BE2C (cell line): ENCODE measurements around the gene CHID1.

Source experiments
- DNase-seq: peaks from one replicate; pipeline ENCODE4 v3.0.0-alpha.2; 2020
- H3K27me3 ChIP-seq: fragments of 250-450 bp; sonication (Bioruptor Pico); 2 replicates; pipeline ENCODE4 v1.5.1; 2020; ENCODE audit warnings: mild to moderate bottlenecking
- H3K36me3 ChIP-seq: fragments of 250-450 bp; sonication (Bioruptor Pico); 2 replicates; pipeline ENCODE4 v1.5.1; 2020; ENCODE audit warnings: mild to moderate bottlenecking
- H3K4me1 ChIP-seq: fragments of 250-450 bp; sonication (Bioruptor Pico); 2 replicates; pipeline ENCODE4 v1.5.1; 2020
- H3K4me3 ChIP-seq: 2 replicates; pipeline ENCODE4 v1.5.1; 2011; ENCODE audit warnings: low read depth, low read length
- H3K9me3 ChIP-seq: fragments of 250-450 bp; sonication (Bioruptor Pico); 2 replicates; pipeline ENCODE4 v1.5.1; 2020
- TF ChIP-seq, protein P1 (sequence below): IDR thresholded peaks from 2 replicates; pipeline ENCODE4 v1.5.1; 2012; ENCODE audit warnings: mild to moderate bottlenecking, low read depth, low read length

Gene CHID1

DNA sequence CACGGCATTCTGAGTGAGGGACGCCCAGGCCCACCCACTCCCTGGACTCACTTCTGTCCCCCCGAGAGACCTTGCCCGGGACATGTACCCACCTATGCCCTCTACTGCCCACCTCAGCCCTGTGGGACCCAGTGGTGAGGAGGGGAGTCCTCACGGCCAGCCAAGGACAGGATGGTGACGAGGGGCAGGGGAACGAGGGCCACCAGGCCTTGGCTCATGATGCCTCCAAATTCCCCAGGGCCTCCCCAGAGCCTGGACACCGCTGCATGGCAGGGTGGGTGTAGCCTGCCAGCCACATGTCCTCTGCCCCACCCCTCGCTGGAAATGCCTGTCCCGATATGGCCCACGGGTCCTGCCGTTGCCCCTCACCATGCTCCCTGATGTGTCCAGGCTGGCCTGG is 41.8 kb downstream of the CHID1 start:
- TF ChIP-seq, protein P1, sequence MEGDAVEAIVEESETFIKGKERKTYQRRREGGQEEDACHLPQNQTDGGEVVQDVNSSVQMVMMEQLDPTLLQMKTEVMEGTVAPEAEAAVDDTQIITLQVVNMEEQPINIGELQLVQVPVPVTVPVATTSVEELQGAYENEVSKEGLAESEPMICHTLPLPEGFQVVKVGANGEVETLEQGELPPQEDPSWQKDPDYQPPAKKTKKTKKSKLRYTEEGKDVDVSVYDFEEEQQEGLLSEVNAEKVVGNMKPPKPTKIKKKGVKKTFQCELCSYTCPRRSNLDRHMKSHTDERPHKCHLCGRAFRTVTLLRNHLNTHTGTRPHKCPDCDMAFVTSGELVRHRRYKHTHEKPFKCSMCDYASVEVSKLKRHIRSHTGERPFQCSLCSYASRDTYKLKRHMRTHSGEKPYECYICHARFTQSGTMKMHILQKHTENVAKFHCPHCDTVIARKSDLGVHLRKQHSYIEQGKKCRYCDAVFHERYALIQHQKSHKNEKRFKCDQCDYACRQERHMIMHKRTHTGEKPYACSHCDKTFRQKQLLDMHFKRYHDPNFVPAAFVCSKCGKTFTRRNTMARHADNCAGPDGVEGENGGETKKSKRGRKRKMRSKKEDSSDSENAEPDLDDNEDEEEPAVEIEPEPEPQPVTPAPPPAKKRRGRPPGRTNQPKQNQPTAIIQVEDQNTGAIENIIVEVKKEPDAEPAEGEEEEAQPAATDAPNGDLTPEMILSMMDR = no peak
- H3K27me3 ChIP-seq = no peaks in the 10 kb centered on the region
- DNase-seq = no peak
- no peaks in the 10 kb centered on the region for H3K4me1 ChIP-seq
- H3K9me3 ChIP-seq = no peaks in the 10 kb centered on the region
- no peak overlapping the region for H3K4me3 ChIP-seq
- H3K36me3 ChIP-seq = no peaks in the 10 kb centered on the region; the same call in 1 of the 2 replicates

DNA sequence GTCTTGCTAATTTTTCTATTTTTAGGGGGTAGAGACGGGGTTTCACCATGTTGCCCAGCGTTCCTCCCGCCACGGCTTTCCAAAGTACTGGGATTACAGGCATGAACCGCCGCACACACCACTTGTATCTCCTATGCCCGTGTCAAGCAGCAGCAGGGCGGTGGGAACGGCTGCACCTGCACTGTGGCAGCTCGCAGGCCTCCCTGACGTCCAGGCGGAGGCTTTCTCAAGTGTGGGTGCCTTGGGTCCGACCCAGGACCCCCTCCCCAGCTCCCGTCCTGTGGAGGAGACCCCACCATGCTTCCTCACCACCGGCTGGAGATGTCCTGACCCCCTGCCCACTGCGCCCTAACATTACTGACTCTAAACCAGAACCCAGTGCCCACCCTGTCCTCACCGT is 42.2 kb downstream of the CHID1 start:
- no peak for DNase-seq
- Histone ChIP-seq H3K9me3 (no peaks in the 10 kb centered on the region), H3K4me3 (no peak overlapping the region), H3K36me3 (no peaks in the 10 kb centered on the region; the same call in 1 of the 2 replicates), H3K27me3 (no peaks in the 10 kb centered on the region), H3K4me1 (no peaks in the 10 kb centered on the region)
- TF ChIP-seq, protein P1 = no peak

DNA sequence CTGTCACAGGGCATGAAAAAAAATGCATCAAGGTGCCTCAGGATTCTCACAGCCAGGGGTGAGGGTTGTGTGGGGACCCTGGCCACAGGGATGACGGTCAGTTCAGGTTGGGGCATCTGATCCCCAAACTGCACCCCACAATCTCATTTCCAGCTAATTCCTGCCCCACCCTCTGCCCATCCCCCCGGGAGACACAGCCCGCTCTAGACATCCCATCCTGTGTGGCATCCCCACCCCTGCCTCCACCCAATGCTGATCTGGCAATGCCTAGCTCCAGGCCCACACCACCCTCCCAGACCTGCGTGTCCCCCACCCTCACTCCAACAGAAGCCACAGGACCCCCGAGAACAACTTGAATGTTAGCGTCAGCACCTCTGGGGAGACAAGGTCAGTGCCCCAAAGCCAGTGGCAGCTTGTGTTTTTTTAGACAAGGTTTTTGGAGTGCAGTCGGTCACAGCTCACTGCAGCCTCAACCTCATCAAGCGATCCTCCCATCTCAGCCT is 42.7 kb downstream of the CHID1 start:
- H3K4me3 ChIP-seq = no peak overlapping the region
- H3K27me3 ChIP-seq = no peaks in the 10 kb centered on the region
- no peaks in the 10 kb centered on the region; the same call in 1 of the 2 replicates for H3K36me3 ChIP-seq
- H3K9me3 ChIP-seq = no peaks in the 10 kb centered on the region
- no peak for DNase-seq
- TF ChIP-seq, protein P1 = no peak
- no peaks in the 10 kb centered on the region for H3K4me1 ChIP-seq

DNA sequence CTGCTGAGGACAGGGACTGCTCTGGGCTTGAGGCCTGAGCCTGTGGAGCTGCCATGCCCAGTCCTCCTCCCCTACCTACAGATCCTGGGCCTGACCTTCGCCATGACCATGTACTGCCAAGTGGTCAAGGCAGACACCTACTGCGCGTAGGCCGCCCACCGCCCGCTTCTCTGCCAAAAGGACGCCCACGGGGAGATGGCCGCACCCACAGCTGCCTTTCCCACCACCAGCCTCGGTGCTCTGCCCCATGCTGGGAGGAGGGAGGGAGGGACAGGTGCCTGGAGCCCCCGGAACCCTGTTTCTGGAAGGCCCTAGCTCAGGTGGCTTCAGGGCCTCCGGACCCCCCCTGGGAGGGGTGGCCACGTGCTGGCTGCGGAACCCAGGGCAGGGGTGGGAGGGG is 44.1 kb downstream of the CHID1 start:
- no peaks in the 10 kb centered on the region for H3K9me3 ChIP-seq
- DNase-seq = no peak
- TF ChIP-seq, protein P1 = no peak
- H3K27me3 ChIP-seq = no peaks in the 10 kb centered on the region
- no peak overlapping the region for H3K4me3 ChIP-seq
- no peaks in the 10 kb centered on the region; the same call in 1 of the 2 replicates for H3K36me3 ChIP-seq
- peaks cover 10% of the 10 kb centered on the region for H3K4me1 ChIP-seq

DNA sequence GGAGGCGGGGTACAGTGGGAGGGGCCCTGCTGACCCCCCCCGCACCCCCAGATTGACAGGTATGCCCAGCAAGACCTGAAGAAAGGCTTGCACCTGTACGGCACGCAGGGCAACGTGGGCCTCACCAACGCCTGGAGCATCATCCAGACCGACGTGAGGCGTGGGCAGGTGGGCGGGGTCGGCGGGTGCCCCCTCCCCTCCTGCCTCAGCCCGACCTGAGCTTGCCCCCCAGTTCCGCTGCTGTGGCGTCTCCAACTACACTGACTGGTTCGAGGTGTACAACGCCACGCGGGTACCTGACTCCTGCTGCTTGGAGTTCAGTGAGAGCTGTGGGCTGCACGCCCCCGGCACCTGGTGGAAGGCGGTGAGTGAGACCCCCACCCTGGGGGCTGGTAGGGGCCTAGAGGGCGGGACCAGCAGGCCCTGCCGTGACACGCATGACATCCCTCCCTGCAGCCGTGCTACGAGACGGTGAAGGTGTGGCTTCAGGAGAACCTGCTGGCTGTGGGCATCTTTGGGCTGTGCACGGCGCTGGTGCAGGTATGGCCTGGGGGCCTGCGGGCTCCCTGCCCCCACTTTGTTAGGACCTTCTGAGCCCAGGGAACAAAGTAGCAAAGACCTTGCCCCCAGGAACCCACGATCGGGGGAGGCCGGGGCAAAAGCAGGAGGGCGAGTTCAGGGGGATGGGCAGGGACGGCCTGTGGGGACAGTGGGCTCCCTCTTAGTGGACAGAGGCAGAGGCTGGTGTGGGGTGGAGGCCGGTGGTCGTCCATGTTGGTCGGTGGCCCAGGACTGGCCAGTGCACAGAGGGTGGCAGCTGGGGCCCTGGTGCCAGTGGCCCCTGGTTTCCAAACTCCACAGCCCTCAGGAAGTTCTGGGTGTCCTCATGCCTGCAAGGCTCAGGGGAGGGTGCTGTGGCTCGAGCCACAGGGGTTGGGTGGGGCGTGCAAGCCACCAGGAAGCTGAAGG is 44.9 kb downstream of the CHID1 start:
- Histone ChIP-seq H3K36me3 (no peaks in the 10 kb centered on the region; the same call in 1 of the 2 replicates), H3K4me1 (peaks cover 10% of the 10 kb centered on the region), H3K9me3 (no peaks in the 10 kb centered on the region), H3K4me3 (no peak overlapping the region), H3K27me3 (no peaks in the 10 kb centered on the region)
- no peak for DNase-seq
- TF ChIP-seq, protein P1 = no peak

DNA sequence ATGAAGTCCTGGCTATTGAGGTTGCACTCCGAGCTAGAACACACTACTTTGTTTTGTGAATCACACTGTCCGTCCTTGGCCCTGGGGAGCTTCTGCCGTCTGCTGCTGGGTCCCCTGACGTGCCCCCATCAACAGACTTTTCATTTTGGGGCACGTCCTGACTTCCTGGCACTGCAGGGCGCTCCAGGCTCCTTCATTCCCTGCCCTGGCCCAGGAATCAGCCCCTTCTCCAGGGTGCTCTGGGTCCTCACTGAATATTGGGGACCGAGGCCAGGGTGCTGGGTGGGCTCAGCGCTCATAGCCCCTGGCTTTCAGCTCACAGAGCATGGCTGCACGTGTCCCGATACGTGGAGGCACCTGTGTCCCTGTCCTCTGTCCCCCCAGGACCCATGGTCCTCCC is 45.7 kb downstream of the CHID1 start:
- no peaks in the 10 kb centered on the region; the same call in 1 of the 2 replicates for H3K36me3 ChIP-seq
- TF ChIP-seq, protein P1 = no peak
- H3K9me3 ChIP-seq = no peaks in the 10 kb centered on the region
- DNase-seq = no peak
- H3K27me3 ChIP-seq = no peaks in the 10 kb centered on the region
- H3K4me3 ChIP-seq = no peak overlapping the region
- peaks cover 15% of the 10 kb centered on the region for H3K4me1 ChIP-seq
